Measurements from ENCODE around the gene PRLR. TPM values are rescaled to one million over a fixed set of nuclear protein-coding genes. Genes with fewer than 3 reads are reported as not detected.
A peak's percentile ranks its signal among the peaks of the same experiment; 100 is the strongest.

Gene PRLR
- polyA plus RNA-seq, 1 donor from 2014 or later = 0.50 TPM

DNA sequence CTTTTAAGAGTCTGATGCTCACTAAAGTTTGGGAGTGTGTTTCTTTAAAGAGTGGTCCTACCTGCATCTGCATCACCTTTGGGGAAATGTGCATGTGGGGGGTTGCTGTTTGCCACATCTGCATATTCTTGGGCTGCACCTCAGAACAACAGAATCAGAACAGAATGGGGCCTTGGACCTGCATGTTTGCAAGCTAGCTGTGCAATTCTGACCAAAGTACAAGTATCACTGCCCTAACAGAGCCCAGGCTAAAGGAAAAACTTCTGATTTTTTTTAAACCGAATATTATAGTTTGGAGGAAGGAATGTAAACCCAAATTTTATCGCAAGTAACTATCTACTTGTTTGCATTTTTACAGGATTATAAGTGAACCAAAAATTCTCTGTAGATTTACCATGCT, 34.2 kb upstream of the PRLR start:
- H3K27ac ChIP-seq (ENCODE audit: low read length) = no peak overlapping the region
- no peak overlapping the region for H2AFZ ChIP-seq (ENCODE audit: low read depth, low read length)
- no peaks in the 10 kb centered on the region for H3K9me2 ChIP-seq (ENCODE audit: insufficient read depth, low read length)
- TF ChIP-seq, protein P1, sequence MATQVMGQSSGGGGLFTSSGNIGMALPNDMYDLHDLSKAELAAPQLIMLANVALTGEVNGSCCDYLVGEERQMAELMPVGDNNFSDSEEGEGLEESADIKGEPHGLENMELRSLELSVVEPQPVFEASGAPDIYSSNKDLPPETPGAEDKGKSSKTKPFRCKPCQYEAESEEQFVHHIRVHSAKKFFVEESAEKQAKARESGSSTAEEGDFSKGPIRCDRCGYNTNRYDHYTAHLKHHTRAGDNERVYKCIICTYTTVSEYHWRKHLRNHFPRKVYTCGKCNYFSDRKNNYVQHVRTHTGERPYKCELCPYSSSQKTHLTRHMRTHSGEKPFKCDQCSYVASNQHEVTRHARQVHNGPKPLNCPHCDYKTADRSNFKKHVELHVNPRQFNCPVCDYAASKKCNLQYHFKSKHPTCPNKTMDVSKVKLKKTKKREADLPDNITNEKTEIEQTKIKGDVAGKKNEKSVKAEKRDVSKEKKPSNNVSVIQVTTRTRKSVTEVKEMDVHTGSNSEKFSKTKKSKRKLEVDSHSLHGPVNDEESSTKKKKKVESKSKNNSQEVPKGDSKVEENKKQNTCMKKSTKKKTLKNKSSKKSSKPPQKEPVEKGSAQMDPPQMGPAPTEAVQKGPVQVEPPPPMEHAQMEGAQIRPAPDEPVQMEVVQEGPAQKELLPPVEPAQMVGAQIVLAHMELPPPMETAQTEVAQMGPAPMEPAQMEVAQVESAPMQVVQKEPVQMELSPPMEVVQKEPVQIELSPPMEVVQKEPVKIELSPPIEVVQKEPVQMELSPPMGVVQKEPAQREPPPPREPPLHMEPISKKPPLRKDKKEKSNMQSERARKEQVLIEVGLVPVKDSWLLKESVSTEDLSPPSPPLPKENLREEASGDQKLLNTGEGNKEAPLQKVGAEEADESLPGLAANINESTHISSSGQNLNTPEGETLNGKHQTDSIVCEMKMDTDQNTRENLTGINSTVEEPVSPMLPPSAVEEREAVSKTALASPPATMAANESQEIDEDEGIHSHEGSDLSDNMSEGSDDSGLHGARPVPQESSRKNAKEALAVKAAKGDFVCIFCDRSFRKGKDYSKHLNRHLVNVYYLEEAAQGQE (IDR thresholded peaks at IDR 0.05; ENCODE audit: borderline replicate concordance) = no peak
- TF ChIP-seq POLR2AphosphoS5 (IDR thresholded peaks at IDR 0.05) (no peak), RAD21 (conservative IDR thresholded peaks at IDR 0.05) (no peak), EP300 (conservative IDR thresholded peaks at IDR 0.05; ENCODE audit: poor library complexity, severe bottlenecking) (no peak)
- H3K4me2 ChIP-seq (ENCODE audit: low read length) = no peak overlapping the region
- H3K9ac ChIP-seq (ENCODE audit: low read length) = no peak overlapping the region
- H3K4me3 ChIP-seq (ENCODE audit: low read length) = no peak overlapping the region
- H3K27me3 ChIP-seq (ENCODE audit: insufficient read depth, low read depth, low read length) = no peaks in the 10 kb centered on the region
- no peaks in the 10 kb centered on the region for H3K79me2 ChIP-seq (replicated peaks; ENCODE audit: insufficient read depth, low read length)
- H3K9me3 ChIP-seq (ENCODE audit: low read length) = no peaks in the 10 kb centered on the region
- no peaks in the 10 kb centered on the region for H3K36me3 ChIP-seq (ENCODE audit: insufficient read depth, low read length)
- H4K20me1 ChIP-seq (ENCODE audit: insufficient read depth) = no peaks in the 10 kb centered on the region
- H3F3A ChIP-seq (ENCODE audit: insufficient read depth, low read length, poor library complexity, severe bottlenecking) = no peaks in the 10 kb centered on the region

- Histone ChIP-seq H4K20me1 (ENCODE audit: insufficient read depth) (no peaks in the 10 kb centered on the region), H2AFZ (ENCODE audit: low read depth, low read length) (no peak overlapping the region), H3K27ac (ENCODE audit: low read length) (peak overlapping the region; percentile 23), H3K9me2 (ENCODE audit: insufficient read depth, low read length) (no peaks in the 10 kb centered on the region), H3K9me3 (ENCODE audit: low read length) (no peaks in the 10 kb centered on the region), H3K9ac (ENCODE audit: low read length) (no peak overlapping the region), H3F3A (ENCODE audit: insufficient read depth, low read length, poor library complexity, severe bottlenecking) (no peaks in the 10 kb centered on the region), H3K4me2 (ENCODE audit: low read length) (no peak overlapping the region), H3K36me3 (ENCODE audit: insufficient read depth, low read length) (no peaks in the 10 kb centered on the region), H3K79me2 (replicated peaks; ENCODE audit: insufficient read depth, low read length) (no peaks in the 10 kb centered on the region), H3K27me3 (ENCODE audit: insufficient read depth, low read depth, low read length) (no peaks in the 10 kb centered on the region), H3K4me3 (ENCODE audit: low read length) (no peak overlapping the region)
- no peak for TF ChIP-seq TAF1 (IDR thresholded peaks at IDR 0.05; ENCODE audit: low read depth)
- TF ChIP-seq EP300 (conservative IDR thresholded peaks at IDR 0.05; ENCODE audit: poor library complexity, severe bottlenecking) = no peak
- TF ChIP-seq POLR2AphosphoS5 (IDR thresholded peaks at IDR 0.05) = peak; percentile 4
These were observed 33.1 kb upstream of the PRLR start for GRCh38 chr5:35263266-35263877.

GRCh38 chr5:35253582-35253981, 23.3 kb upstream of the PRLR start:
- H3K9ac ChIP-seq (ENCODE audit: low read length) = no peak overlapping the region
- no peaks in the 10 kb centered on the region for H3F3A ChIP-seq (ENCODE audit: insufficient read depth, low read length, poor library complexity, severe bottlenecking)
- peaks cover 3% of the 10 kb centered on the region for H3K9me3 ChIP-seq (ENCODE audit: low read length)
- H3K27me3 ChIP-seq (ENCODE audit: insufficient read depth, low read depth, low read length) = no peaks in the 10 kb centered on the region
- TF ChIP-seq SMC3 (conservative IDR thresholded peaks at IDR 0.05; ENCODE audit: poor library complexity) = no peak
- no peak for TF ChIP-seq TAF1 (IDR thresholded peaks at IDR 0.05; ENCODE audit: low read depth)
- TF ChIP-seq MXI1 (conservative IDR thresholded peaks at IDR 0.05; ENCODE audit: poor library complexity, severe bottlenecking) = no peak
- no peak for TF ChIP-seq EP300 (conservative IDR thresholded peaks at IDR 0.05; ENCODE audit: poor library complexity, severe bottlenecking)
- H3K4me2 ChIP-seq (ENCODE audit: low read length) = no peak overlapping the region
- no peaks in the 10 kb centered on the region for H3K36me3 ChIP-seq (ENCODE audit: insufficient read depth, low read length)
- H3K4me3 ChIP-seq (ENCODE audit: low read length) = no peak overlapping the region
- H3K79me2 ChIP-seq (replicated peaks; ENCODE audit: insufficient read depth, low read length) = no peaks in the 10 kb centered on the region
- H3K27ac ChIP-seq (ENCODE audit: low read length) = no peak overlapping the region
- no peaks in the 10 kb centered on the region for H4K20me1 ChIP-seq (ENCODE audit: insufficient read depth)
- H3K9me2 ChIP-seq (ENCODE audit: insufficient read depth, low read length) = no peaks in the 10 kb centered on the region
- H2AFZ ChIP-seq (ENCODE audit: low read depth, low read length) = no peak overlapping the region

Data from neural cell (in vitro differentiated cells).